ENCODE data around the gene DBN1. TPM values are rescaled to one million over a fixed set of nuclear protein-coding genes. Genes with fewer than 3 reads are reported as not detected.
"Not testable (repeated sequence)": the region's sequence is repeated elsewhere in the genome, so short reads cannot be mapped to it uniquely, and the experiment has no call there.

The DBN1 gene
- total and polyA plus RNA-seq, 2 donors (not counting 1 experiment from before 2014, with no cell fraction given), result 96.4 to 138 TPM

DNA sequence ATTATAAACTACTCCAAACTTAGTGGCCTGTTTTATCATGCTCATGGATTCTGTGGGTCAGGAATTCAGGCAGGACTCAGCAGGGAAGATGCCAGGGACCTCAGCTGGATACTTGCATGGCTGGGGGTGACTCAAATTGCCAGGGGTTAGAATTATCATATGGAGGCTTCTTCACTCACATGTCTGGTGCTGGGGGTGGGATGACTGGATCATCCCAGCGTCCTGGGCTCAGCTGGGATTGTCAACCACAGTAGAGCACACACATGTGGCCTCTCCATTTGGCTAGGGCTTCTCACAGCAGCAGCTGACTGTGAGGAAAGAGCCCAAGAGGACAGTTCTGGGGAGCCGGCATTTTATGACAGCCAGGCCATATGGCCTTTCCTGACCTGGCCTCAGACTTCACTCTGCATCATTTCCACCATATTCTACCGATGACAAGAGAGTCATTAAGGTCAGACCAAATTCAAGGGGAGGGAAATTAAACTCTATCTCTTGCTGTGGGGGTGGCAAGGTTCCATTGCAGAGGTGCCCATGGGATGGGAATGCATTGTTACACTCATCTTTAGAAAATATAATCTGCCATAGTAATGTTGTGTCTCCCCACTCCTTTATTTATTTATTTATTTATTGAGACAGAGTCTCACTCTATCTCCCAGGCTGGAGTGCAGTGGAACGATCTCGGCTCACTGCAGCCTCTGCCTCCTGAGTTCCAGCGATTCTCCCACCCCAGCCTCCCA, 52.2 kb downstream of the DBN1 start:
- Histone ChIP-seq H3K4me2 (ENCODE audit: extremely low read depth, insufficient read depth, low read length) (no peak overlapping the region), H3K9ac (ENCODE audit: insufficient read depth, low read length) (no peak overlapping the region), H4K20me1 (ENCODE audit: control insufficient read depth, extremely low read depth, insufficient read depth, low read length) (no peaks in the 10 kb centered on the region), H2AFZ (ENCODE audit: low read length) (no peak overlapping the region), H3K27me3 (ENCODE audit: control insufficient read depth, insufficient read depth, low read length) (no peaks in the 10 kb centered on the region), H3K79me2 (ENCODE audit: control insufficient read depth, insufficient read depth, low read length) (no peaks in the 10 kb centered on the region), H3K36me3 (ENCODE audit: control insufficient read depth, insufficient read depth, low read length) (no peaks in the 10 kb centered on the region), H3K9me3 (ENCODE audit: control insufficient read depth, insufficient read depth, low read depth, low read length) (no peaks in the 10 kb centered on the region), H3K27ac (ENCODE audit: insufficient read depth, low read length) (no peak overlapping the region), H3K4me1 (ENCODE audit: control insufficient read depth, extremely low read depth, insufficient read depth, low read length) (peaks cover 4% of the 10 kb centered on the region), H3K4me3 (replicated peaks in 1 of 4; ENCODE audit: control extremely low read depth in 1 of 4, insufficient read depth in 1 of 4, low read depth in 3 of 4, low read length in 4 of 4) (no peak overlapping the region)
- DNase-seq (ENCODE audit: low read depth in 2 of 2), result no peak
- TF ChIP-seq EZH2 (IDR thresholded peaks at IDR 0.05; ENCODE audit: low read length, missing control alignments), result no peak
- TF ChIP-seq, protein P1, sequence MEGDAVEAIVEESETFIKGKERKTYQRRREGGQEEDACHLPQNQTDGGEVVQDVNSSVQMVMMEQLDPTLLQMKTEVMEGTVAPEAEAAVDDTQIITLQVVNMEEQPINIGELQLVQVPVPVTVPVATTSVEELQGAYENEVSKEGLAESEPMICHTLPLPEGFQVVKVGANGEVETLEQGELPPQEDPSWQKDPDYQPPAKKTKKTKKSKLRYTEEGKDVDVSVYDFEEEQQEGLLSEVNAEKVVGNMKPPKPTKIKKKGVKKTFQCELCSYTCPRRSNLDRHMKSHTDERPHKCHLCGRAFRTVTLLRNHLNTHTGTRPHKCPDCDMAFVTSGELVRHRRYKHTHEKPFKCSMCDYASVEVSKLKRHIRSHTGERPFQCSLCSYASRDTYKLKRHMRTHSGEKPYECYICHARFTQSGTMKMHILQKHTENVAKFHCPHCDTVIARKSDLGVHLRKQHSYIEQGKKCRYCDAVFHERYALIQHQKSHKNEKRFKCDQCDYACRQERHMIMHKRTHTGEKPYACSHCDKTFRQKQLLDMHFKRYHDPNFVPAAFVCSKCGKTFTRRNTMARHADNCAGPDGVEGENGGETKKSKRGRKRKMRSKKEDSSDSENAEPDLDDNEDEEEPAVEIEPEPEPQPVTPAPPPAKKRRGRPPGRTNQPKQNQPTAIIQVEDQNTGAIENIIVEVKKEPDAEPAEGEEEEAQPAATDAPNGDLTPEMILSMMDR (conservative IDR thresholded peaks at IDR 0.05 in 1 of 2, IDR thresholded peaks at IDR 0.05 in 1 of 2; ENCODE audit: low read depth in 1 of 2, low read length in 2 of 2), result no peak

DNA sequence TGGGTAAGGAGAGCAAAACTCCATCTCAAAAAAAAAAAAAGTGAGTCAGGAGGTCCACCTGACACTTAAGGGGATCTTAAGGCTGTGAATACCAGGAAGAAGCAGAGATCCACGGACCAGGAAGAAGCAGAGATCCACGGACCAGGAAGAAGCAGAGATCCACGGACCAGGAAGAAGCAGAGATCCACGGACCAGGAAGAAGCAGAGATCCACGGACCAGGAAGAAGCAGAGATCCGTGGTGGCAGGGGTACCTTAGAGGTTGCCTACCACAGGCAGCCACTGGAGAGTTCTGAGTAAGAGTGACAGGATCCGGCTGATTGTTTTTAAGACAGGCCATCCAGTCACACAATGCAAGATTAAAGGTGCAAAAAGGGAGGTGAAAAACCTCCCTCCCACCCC, 53.0 kb downstream of the DBN1 start:
- H3K27ac ChIP-seq (ENCODE audit: insufficient read depth, low read length); H3K4me1 ChIP-seq (ENCODE audit: control insufficient read depth, extremely low read depth, insufficient read depth, low read length); H4K20me1 ChIP-seq (ENCODE audit: control insufficient read depth, extremely low read depth, insufficient read depth, low read length); H3K36me3 ChIP-seq (ENCODE audit: control insufficient read depth, insufficient read depth, low read length); H2AFZ ChIP-seq (ENCODE audit: low read length); H3K4me2 ChIP-seq (ENCODE audit: extremely low read depth, insufficient read depth, low read length); H3K79me2 ChIP-seq (ENCODE audit: control insufficient read depth, insufficient read depth, low read length); H3K4me3 ChIP-seq (replicated peaks in 1 of 4; ENCODE audit: control extremely low read depth in 1 of 4, insufficient read depth in 1 of 4, low read depth in 3 of 4, low read length in 4 of 4); DNase-seq (ENCODE audit: low read depth in 2 of 2); H3K9ac ChIP-seq (ENCODE audit: insufficient read depth, low read length); H3K27me3 ChIP-seq (ENCODE audit: control insufficient read depth, insufficient read depth, low read length); H3K9me3 ChIP-seq (ENCODE audit: control insufficient read depth, insufficient read depth, low read depth, low read length): not testable (repeated sequence)

DNA sequence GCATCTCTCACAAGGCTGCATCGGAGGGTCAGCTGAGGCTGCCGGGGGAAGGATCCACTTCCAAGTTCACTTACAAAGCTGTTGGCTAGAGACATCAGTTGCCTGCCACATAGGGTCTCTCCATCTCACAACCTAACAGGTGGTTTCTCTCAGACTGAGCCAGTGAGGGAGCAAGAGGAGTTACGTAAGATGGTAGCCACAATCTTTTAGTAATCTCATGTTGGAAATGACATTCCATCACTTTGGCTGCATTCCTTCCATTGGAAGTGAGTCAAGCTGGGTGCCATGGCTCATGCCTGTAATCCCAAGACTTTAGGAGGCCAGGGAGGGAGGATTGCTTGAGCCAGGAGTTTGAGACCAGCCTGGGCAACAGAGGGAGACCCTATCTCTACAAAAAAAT, 54.4 kb downstream of the DBN1 start:
- Histone ChIP-seq H2AFZ (ENCODE audit: low read length) (no peak overlapping the region), H3K27me3 (ENCODE audit: control insufficient read depth, insufficient read depth, low read length) (peaks cover 2% of the 10 kb centered on the region), H3K27ac (ENCODE audit: insufficient read depth, low read length) (no peak overlapping the region), H3K9me3 (ENCODE audit: control insufficient read depth, insufficient read depth, low read depth, low read length) (no peaks in the 10 kb centered on the region), H3K79me2 (ENCODE audit: control insufficient read depth, insufficient read depth, low read length) (no peaks in the 10 kb centered on the region), H3K4me1 (ENCODE audit: control insufficient read depth, extremely low read depth, insufficient read depth, low read length) (no peaks in the 10 kb centered on the region), H3K4me2 (ENCODE audit: extremely low read depth, insufficient read depth, low read length) (no peak overlapping the region), H4K20me1 (ENCODE audit: control insufficient read depth, extremely low read depth, insufficient read depth, low read length) (no peaks in the 10 kb centered on the region), H3K36me3 (ENCODE audit: control insufficient read depth, insufficient read depth, low read length) (no peaks in the 10 kb centered on the region), H3K4me3 (replicated peaks in 1 of 4; ENCODE audit: control extremely low read depth in 1 of 4, insufficient read depth in 1 of 4, low read depth in 3 of 4, low read length in 4 of 4) (no peak overlapping the region), H3K9ac (ENCODE audit: insufficient read depth, low read length) (no peak overlapping the region)
- peak; percentile 37 to 89 for DNase-seq (ENCODE audit: low read depth in 2 of 2)
- TF ChIP-seq, protein P1 (conservative IDR thresholded peaks at IDR 0.05 in 1 of 2, IDR thresholded peaks at IDR 0.05 in 1 of 2; ENCODE audit: low read depth in 1 of 2, low read length in 2 of 2), result no peak
- no peak for TF ChIP-seq EZH2 (IDR thresholded peaks at IDR 0.05; ENCODE audit: low read length, missing control alignments)

DNA sequence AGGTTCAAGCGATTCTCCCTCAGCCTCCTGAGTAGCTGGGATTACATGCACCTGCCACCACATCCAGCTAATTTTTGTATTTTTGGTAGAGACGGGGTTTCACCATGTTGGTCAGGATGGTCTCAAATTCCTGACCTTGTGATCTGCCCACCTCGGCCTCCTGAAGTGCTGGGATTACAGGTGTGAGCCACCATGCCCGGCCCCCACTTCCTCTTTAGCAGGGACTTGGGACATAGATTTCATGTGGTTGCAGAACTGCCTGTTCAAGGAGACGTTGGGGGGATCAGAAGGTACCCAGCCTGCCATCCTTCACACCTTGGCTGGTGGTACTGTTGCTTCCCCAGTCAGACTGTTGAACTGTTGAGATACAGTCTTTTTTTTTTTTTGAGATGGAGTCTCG, 56.4 kb downstream of the DBN1 start:
- not testable (repeated sequence) for DNase-seq (ENCODE audit: low read depth in 2 of 2); H3K4me3 ChIP-seq (replicated peaks in 1 of 4; ENCODE audit: control extremely low read depth in 1 of 4, insufficient read depth in 1 of 4, low read depth in 3 of 4, low read length in 4 of 4); H3K79me2 ChIP-seq (ENCODE audit: control insufficient read depth, insufficient read depth, low read length); H3K9me3 ChIP-seq (ENCODE audit: control insufficient read depth, insufficient read depth, low read depth, low read length); H3K4me1 ChIP-seq (ENCODE audit: control insufficient read depth, extremely low read depth, insufficient read depth, low read length); H3K36me3 ChIP-seq (ENCODE audit: control insufficient read depth, insufficient read depth, low read length); H2AFZ ChIP-seq (ENCODE audit: low read length); H3K9ac ChIP-seq (ENCODE audit: insufficient read depth, low read length); H3K4me2 ChIP-seq (ENCODE audit: extremely low read depth, insufficient read depth, low read length); H3K27ac ChIP-seq (ENCODE audit: insufficient read depth, low read length); H4K20me1 ChIP-seq (ENCODE audit: control insufficient read depth, extremely low read depth, insufficient read depth, low read length); H3K27me3 ChIP-seq (ENCODE audit: control insufficient read depth, insufficient read depth, low read length)

Measured in fibroblast of lung (primary cell).